Mesenchymal stem cell (in vitro differentiated cells and primary cell): ENCODE measurements around the gene GABRD.
"Not testable (repeated sequence)": the region's sequence is repeated elsewhere in the genome, so short reads cannot be mapped to it uniquely, and the experiment has no call there.

Experiments used
- DNase-seq: peaks from one replicate; pipeline ENCODE4 v3.0.0-alpha.2; 2013
- H2AFZ ChIP-seq: one replicate; pipeline ENCODE4 v1.6.1; 2013; ENCODE audit warnings: low read depth, mild to moderate bottlenecking, control low read depth, inconsistent platforms, low read length, moderate library complexity
- H2AK5ac ChIP-seq: 2 replicates; pipeline ENCODE4 v1.6.1; 2013; ENCODE audit warnings: low read length, moderate library complexity, mild to moderate bottlenecking, inconsistent platforms; ENCODE audit not compliant: severe bottlenecking
- H2BK120ac ChIP-seq: one replicate; pipeline ENCODE4 v1.6.1; 2013; ENCODE audit warnings: low read depth, mild to moderate bottlenecking, inconsistent platforms, low read length, moderate library complexity
- H2BK12ac ChIP-seq, 2 experiments: one replicate each; pipeline ENCODE4 v1.6.1; 2013; ENCODE audit warnings: inconsistent platforms in 2 of 2, low read length in 2 of 2, mild to moderate bottlenecking in 2 of 2, moderate library complexity in 2 of 2, control low read depth in 1 of 2
- H2BK15ac ChIP-seq: one replicate; pipeline ENCODE4 v1.6.1; 2013; ENCODE audit warnings: mild to moderate bottlenecking, low read depth, inconsistent platforms; ENCODE audit not compliant: poor library complexity, severe bottlenecking
- H2BK5ac ChIP-seq: 2 replicates; pipeline ENCODE4 v1.6.1; 2013; ENCODE audit warnings: low read depth, mild to moderate bottlenecking, low read length, control low read depth, inconsistent platforms; ENCODE audit not compliant: poor library complexity, severe bottlenecking
- H3K14ac ChIP-seq, 2 experiments: one replicate each; pipeline ENCODE4 v1.6.1; 2013; ENCODE audit warnings: inconsistent platforms in 2 of 2, low read length in 2 of 2, control low read depth in 1 of 2, mild to moderate bottlenecking in 1 of 2, moderate library complexity in 1 of 2
- H3K18ac ChIP-seq, 2 experiments: one replicate each; pipeline ENCODE4 v1.6.1; 2013; ENCODE audit warnings: inconsistent platforms in 2 of 2, low read length in 2 of 2, control low read depth in 1 of 2, low read depth in 1 of 2, mild to moderate bottlenecking in 1 of 2
- H3K23ac ChIP-seq, 2 experiments: one replicate each; pipeline ENCODE4 v1.6.1; 2013; ENCODE audit warnings: inconsistent platforms in 2 of 2, low read length in 2 of 2, mild to moderate bottlenecking in 2 of 2, moderate library complexity in 2 of 2, control low read depth in 1 of 2
- H3K27ac ChIP-seq: 2 replicates; pipeline ENCODE4 v1.5.1; 2013; ENCODE audit warnings: mild to moderate bottlenecking, moderate library complexity, low read length, control low read depth, inconsistent platforms; ENCODE audit not compliant: poor library complexity, severe bottlenecking
- H3K27me3 ChIP-seq, 2 experiments: 2 replicates each; pipeline versions ENCODE4 v1.6.1 to v1.7.0; 2013; ENCODE audit warnings: low read length in 2 of 2, mild to moderate bottlenecking in 2 of 2, moderate library complexity in 2 of 2, control low read depth in 1 of 2, inconsistent platforms in 1 of 2; ENCODE audit not compliant: control insufficient read depth in 1 of 2, insufficient read depth in 1 of 2
- H3K36me3 ChIP-seq, 2 experiments: 2 replicates each; pipeline versions ENCODE4 v1.6.1 to v1.7.0; 2013; ENCODE audit warnings: low read length in 2 of 2, control low read depth in 1 of 2, inconsistent platforms in 1 of 2, low read depth in 1 of 2, mild to moderate bottlenecking in 1 of 2; ENCODE audit not compliant: insufficient read depth in 2 of 2, control insufficient read depth in 1 of 2
- H3K4ac ChIP-seq, 2 experiments: one replicate each; pipeline ENCODE4 v1.6.1; 2013; ENCODE audit warnings: inconsistent platforms in 2 of 2, low read length in 2 of 2, mild to moderate bottlenecking in 2 of 2, moderate library complexity in 2 of 2, control low read depth in 1 of 2, low read depth in 1 of 2
- H3K4me1 ChIP-seq: 2 replicates; pipeline ENCODE4 v1.6.1; 2013; ENCODE audit warnings: low read depth, low read length, control low read depth; ENCODE audit not compliant: control insufficient read depth, insufficient read depth
- H3K4me2 ChIP-seq: 2 replicates; pipeline ENCODE4 v1.6.1; 2013; ENCODE audit warnings: low read length, mild to moderate bottlenecking, inconsistent platforms; ENCODE audit not compliant: poor library complexity, severe bottlenecking
- H3K4me3 ChIP-seq, 2 experiments: 2 replicates each; pipeline versions ENCODE4 v1.5.1 to v1.7.0; 2013; ENCODE audit warnings: low read length in 2 of 2, mild to moderate bottlenecking in 2 of 2, control low read depth in 1 of 2, low read depth in 1 of 2; ENCODE audit not compliant: insufficient read depth in 1 of 2
- H3K79me1 ChIP-seq: replicated peaks from 2 replicates; pipeline ENCODE4 v1.6.1; 2013; ENCODE audit warnings: mild to moderate bottlenecking, control low read depth, low read length, inconsistent platforms; ENCODE audit not compliant: poor library complexity, severe bottlenecking
- H3K9ac ChIP-seq: 2 replicates; pipeline ENCODE4 v1.7.0; 2013; ENCODE audit warnings: mild to moderate bottlenecking, low read length, moderate library complexity
- H3K9me3 ChIP-seq: 2 replicates; pipeline ENCODE4 v1.7.0; 2013; ENCODE audit warnings: mild to moderate bottlenecking, low read length; ENCODE audit not compliant: control insufficient read depth
- H4K8ac ChIP-seq: one replicate; pipeline ENCODE4 v1.6.1; 2013; ENCODE audit warnings: inconsistent platforms, mild to moderate bottlenecking, low read length, moderate library complexity
- H4K91ac ChIP-seq: one replicate; pipeline ENCODE4 v1.6.1; 2013; ENCODE audit warnings: mild to moderate bottlenecking, low read length, inconsistent platforms
- WGBS: methylation state at CpG from one replicate; pipeline ENCODE4 v1.1.7; 2013; ENCODE audit warnings: mixed read lengths; 5-methylcytosine and 5-hydroxymethylcytosine counted together

GABRD gene

DNA sequence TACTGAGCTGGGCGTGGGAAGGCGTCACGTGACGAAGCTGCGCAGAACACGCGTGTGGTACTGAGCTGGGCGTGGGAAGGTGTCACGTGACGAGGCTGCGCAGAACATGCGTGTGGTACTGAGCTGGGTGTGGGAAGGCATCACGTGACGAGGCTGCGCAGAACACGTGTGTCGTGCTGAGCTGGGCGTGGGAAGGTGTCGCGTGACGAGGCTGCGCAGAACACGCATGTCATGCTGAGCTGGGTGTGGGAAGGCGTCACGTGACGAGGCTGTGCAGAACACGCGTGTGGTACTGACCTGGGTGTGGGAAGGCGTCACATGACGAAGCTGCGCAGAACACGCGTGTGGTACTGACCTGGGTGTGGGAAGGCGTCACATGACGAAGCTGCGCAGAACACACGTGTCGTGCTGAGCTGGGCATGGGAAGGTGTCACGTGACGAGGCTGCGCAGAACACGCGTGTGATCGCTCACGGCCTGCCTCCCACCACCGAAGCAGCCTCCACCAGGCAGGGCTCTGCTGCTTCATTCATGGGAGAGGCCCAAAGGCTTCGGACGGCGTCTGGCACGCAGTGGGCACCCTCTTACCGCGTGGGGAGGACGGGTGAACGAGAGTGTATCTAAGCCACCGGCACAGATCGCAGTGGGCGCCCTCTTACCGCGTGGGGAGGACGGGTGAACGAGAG lies 39.5 kb upstream of the GABRD start:
- no peak overlapping the region for H2AK5ac ChIP-seq
- H3K9ac ChIP-seq = no peak overlapping the region
- H3K23ac ChIP-seq = peak overlapping the region in 1 of 2 experiments; percentile 48
- H4K8ac ChIP-seq = no peak overlapping the region
- no peak overlapping the region for H3K4me2 ChIP-seq
- peaks cover 2% of the 10 kb centered on the region for H3K4me1 ChIP-seq
- H3K36me3 ChIP-seq = no peaks in the 10 kb centered on the region
- peak overlapping the region in 1 of 2 experiments; percentile 11 for H3K14ac ChIP-seq
- H3K79me1 ChIP-seq = no peaks in the 10 kb centered on the region
- H4K91ac ChIP-seq = no peak overlapping the region
- no peaks in the 10 kb centered on the region for H3K9me3 ChIP-seq
- H3K4ac ChIP-seq = no peak overlapping the region
- H3K4me3 ChIP-seq = no peak overlapping the region
- no peak for DNase-seq
- peaks cover 4 to 21% of the 10 kb centered on the region in 2 experiments for H3K27me3 ChIP-seq
- no peak overlapping the region for H2BK120ac ChIP-seq
- 96% methylated on average over 48 of the region's 61 CpGs for WGBS
- no peak overlapping the region for H2BK12ac ChIP-seq
- H2BK15ac ChIP-seq = no peak overlapping the region
- H2AFZ ChIP-seq = no peak overlapping the region
- no peak overlapping the region for H2BK5ac ChIP-seq
- H3K18ac ChIP-seq = no peak overlapping the region
- no peak overlapping the region for H3K27ac ChIP-seq

DNA sequence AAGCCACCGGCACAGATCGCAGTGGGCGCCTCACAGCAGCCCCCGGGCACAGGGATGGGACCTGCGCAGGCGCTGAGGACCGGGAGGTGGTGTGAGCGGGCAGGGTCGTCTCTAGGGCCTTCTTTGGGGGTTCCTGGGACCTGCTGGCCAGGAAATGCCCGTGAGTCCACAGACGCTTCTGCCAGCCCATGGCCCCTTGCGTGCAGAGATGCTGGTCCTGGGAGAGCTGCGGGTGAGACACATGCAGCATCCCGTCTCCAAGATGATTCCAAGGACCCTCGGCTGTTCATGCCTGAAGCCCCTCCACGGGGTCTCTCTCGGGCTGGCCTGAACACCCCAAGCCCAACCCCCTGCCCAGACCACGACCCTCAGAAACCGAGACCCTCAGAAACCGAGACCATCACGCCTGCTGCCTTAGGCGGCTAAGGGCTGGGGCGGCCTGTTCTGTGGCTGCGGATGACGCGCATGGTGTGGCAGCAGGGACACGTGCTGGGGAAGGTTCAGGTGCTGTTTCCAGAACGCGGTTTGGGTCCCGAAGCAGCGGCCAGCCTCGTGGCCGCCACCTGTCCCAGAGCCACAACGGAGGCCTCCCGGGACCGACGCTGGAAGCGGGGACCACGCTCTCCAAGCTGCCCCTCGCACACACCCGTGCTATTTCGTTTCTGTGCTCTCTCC lies 38.5 kb upstream of the GABRD start:
- Histone ChIP-seq H4K91ac (no peak overlapping the region), H3K79me1 (no peaks in the 10 kb centered on the region), H2BK120ac (no peak overlapping the region), H3K14ac (no peak overlapping the region), H3K4me1 (peaks cover 2% of the 10 kb centered on the region), H3K9me3 (no peaks in the 10 kb centered on the region), H4K8ac (no peak overlapping the region), H2BK5ac (no peak overlapping the region), H2AFZ (no peak overlapping the region), H3K4me3 (peak overlapping the region in 1 of 2 experiments; percentile 10), H3K9ac (no peak overlapping the region), H3K27me3 (peaks cover 4 to 11% of the 10 kb centered on the region in 2 experiments), H3K27ac (no peak overlapping the region), H3K4me2 (no peak overlapping the region), H3K36me3 (no peaks in the 10 kb centered on the region), H3K18ac (no peak overlapping the region), H3K4ac (no peak overlapping the region), H2BK12ac (no peak overlapping the region), H2BK15ac (no peak overlapping the region), H2AK5ac (no peak overlapping the region), H3K23ac (no peak overlapping the region)
- WGBS = 93% methylated on average over 41 of the region's 42 CpGs
- DNase-seq = no peak

DNA sequence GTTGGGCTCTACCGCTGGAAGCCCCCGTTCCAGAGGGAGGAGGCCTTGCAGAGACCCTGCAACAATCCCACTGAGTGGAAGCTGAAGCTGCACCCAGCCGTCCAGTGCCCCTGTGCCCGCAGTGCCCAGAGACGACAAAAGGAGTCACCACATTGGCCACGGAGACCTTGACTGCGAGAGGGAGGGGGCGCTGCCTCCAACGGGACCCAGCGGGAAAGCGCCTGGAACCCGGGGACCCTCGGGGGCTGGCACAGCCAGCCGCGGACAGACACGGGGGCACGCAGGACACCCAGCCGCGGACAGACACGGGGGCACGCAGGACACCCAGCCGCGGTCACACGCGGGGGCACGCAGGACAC lies 38.0 kb upstream of the GABRD start:
- Histone ChIP-seq H3K4me2 (no peak overlapping the region), H3K14ac (no peak overlapping the region), H3K18ac (no peak overlapping the region), H3K27me3 (peaks cover 4 to 7% of the 10 kb centered on the region in 2 experiments), H2AFZ (no peak overlapping the region), H3K9me3 (no peaks in the 10 kb centered on the region), H2BK15ac (no peak overlapping the region), H3K27ac (no peak overlapping the region), H4K8ac (no peak overlapping the region), H2AK5ac (no peak overlapping the region), H3K4ac (no peak overlapping the region), H3K9ac (no peak overlapping the region), H3K4me1 (peaks cover 2% of the 10 kb centered on the region), H3K23ac (no peak overlapping the region), H2BK12ac (no peak overlapping the region), H2BK120ac (no peak overlapping the region), H3K36me3 (no peaks in the 10 kb centered on the region), H3K79me1 (no peaks in the 10 kb centered on the region), H4K91ac (no peak overlapping the region), H3K4me3 (no peak overlapping the region), H2BK5ac (no peak overlapping the region)
- 95% methylated on average over 26 of the region's 26 CpGs for WGBS
- DNase-seq = no peak

DNA sequence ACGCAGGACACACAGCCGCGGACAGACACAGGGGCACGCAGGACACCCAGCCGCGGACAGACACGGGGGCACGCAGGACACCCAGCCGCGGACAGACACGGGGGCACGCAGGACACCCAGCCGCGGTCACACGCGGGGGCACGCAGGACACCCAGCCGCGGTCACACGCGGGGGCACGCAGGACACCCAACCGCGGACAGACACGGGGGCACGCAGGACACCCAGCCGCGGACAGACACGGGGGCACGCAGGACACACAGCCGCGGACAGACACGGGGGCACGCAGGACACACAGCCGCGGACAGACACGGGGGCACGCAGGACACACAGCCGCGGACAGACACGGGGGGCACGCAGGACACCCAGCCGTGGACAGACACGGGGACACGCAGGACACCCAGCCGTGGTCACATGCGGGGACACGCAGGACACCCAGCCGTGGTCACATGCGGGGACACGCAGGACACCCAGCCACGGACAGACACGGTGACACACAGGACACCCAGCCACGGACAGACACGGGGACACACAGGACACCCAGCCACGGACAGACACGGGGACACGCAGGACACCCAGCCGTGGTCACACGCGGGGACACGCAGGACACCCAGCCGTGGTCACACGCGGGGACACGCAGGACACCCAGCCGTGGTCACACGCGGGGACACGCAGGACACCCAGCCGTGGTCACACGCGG lies 37.4 kb upstream of the GABRD start:
- not testable (repeated sequence) for H3K27me3 ChIP-seq, H3K27ac ChIP-seq, H3K9ac ChIP-seq, H3K14ac ChIP-seq, H3K9me3 ChIP-seq, H2BK120ac ChIP-seq, H4K8ac ChIP-seq, DNase-seq, H3K79me1 ChIP-seq, H3K4ac ChIP-seq, H2BK15ac ChIP-seq, H2BK12ac ChIP-seq, H3K4me3 ChIP-seq, H3K23ac ChIP-seq, H3K4me2 ChIP-seq, H3K36me3 ChIP-seq, H3K18ac ChIP-seq, H3K4me1 ChIP-seq, H4K91ac ChIP-seq, H2BK5ac ChIP-seq, H2AFZ ChIP-seq, H2AK5ac ChIP-seq
- 96% methylated on average over 67 of the region's 73 CpGs for WGBS
